HepG2 (cell line): ENCODE results near the gene PTTG1IP2. TPM values are rescaled to one million over a fixed set of nuclear protein-coding genes. Genes with fewer than 3 reads are reported as not detected.

Source experiments
- ATAC-seq: fragments of 200-7000 bp; cut with Tn5 transposase; 3 replicates; pipeline ENCODE4 v1.9.1; 2020; ENCODE audit warnings: mild to moderate bottlenecking, moderate library complexity
- BruUV-seq: library from RNA; stranded (reverse); fragments of 400-500 nt; replicated peaks from 2 replicates; lab custom pipeline; 2021; lab: Mats Ljungman, UMichigan
- CTCF ChIA-PET: fragments of 300-600 bp; formaldehyde crosslinking; extraction: SDS; loops from one replicate; lab custom pipeline; 2021; ENCODE audit warnings: low total read pairs, inconsistent platforms, low intra/inter-chr PET ratio; lab: Yijun Ruan, JAX
- POLR2A ChIA-PET: fragments of 350-600 bp; sonication (Branson Sonifier 250); formaldehyde crosslinking; loops from one replicate; lab custom pipeline; 2020; ENCODE audit warnings: antibody characterized with exemption, inconsistent platforms; lab: Yijun Ruan, JAX
- DNase-seq: peaks from one replicate; pipeline ENCODE4 v3.0.0-alpha.2; 2015; ENCODE audit warnings: low spot score
- FAIRE-seq: peaks from 3 replicates; lab custom pipeline; 2011; peaks lifted over from hg19 to GRCh38; lab: Jason Lieb, UNC
- H2AFZ ChIP-seq: one replicate; pipeline ENCODE4 v1.6.1; 2011; ENCODE audit warnings: low read length, inconsistent platforms
- H3K27ac ChIP-seq: fragments of 300-600 bp; 3 replicates; pipeline ENCODE4 v1.8.0; 2011; ENCODE audit warnings: mixed run types, mild to moderate bottlenecking, mixed read lengths, low read length, inconsistent platforms; ENCODE audit not compliant: insufficient read depth; ENCODE audit errors: extremely low read length
- H3K27me3 ChIP-seq, 2 experiments: fragments of 200-600 bp in 1 of 2; 2 replicates in 1 of 2; 3 replicates in 1 of 2; pipeline versions ENCODE4 v1.6.0 to v1.8.0; 2011; ENCODE audit warnings: low read length in 2 of 2, mild to moderate bottlenecking in 2 of 2, moderate library complexity in 2 of 2, inconsistent platforms in 1 of 2; ENCODE audit not compliant: insufficient read depth in 2 of 2, control insufficient read depth in 1 of 2
- H3K36me3 ChIP-seq, 2 experiments: fragments of 200-600 bp in 1 of 2; replicated peaks in 1 of 2; 2 replicates in 1 of 2; 3 replicates in 1 of 2; pipeline versions ENCODE4 v1.5.1 to v1.8.0; 2011; ENCODE audit warnings: low read length in 2 of 2, inconsistent platforms in 1 of 2; ENCODE audit not compliant: insufficient read depth in 2 of 2, control insufficient read depth in 1 of 2
- H3K4me1 ChIP-seq: 2 replicates; pipeline ENCODE4 v1.5.1; 2012; ENCODE audit warnings: low read length, inconsistent platforms; ENCODE audit not compliant: insufficient read depth
- H3K4me2 ChIP-seq: 2 replicates; pipeline ENCODE4 v1.6.0; 2011; ENCODE audit warnings: low read depth, low read length, inconsistent platforms
- H3K4me3 ChIP-seq, 3 experiments: fragments of 200-600 bp in 1 of 3; sonication (generic), shearing (Covaris generic) in 1 of 3; replicated peaks in 1 of 3; 2 replicates each; pipeline ENCODE4 v1.5.1; 2011 to 2016; ENCODE audit warnings: low read length in 3 of 3, inconsistent platforms in 2 of 3, low read depth in 2 of 3, mild to moderate bottlenecking in 2 of 3, control low read depth in 1 of 3, mixed read lengths in 1 of 3; ENCODE audit not compliant: insufficient read depth in 1 of 3
- H3K79me2 ChIP-seq: one replicate; pipeline ENCODE4 v1.6.1; 2011; ENCODE audit warnings: low read length, inconsistent platforms; ENCODE audit not compliant: insufficient read depth
- H3K9ac ChIP-seq: 2 replicates; pipeline ENCODE4 v1.6.0; 2011; ENCODE audit warnings: mild to moderate bottlenecking, low read depth, low read length, inconsistent platforms; ENCODE audit not compliant: insufficient read depth
- H3K9me3 ChIP-seq: 2 replicates; pipeline ENCODE4 v1.5.1; 2012; ENCODE audit warnings: mild to moderate bottlenecking, low read length
- H4K20me1 ChIP-seq: 2 replicates; pipeline ENCODE4 v1.6.0; 2011; ENCODE audit warnings: inconsistent platforms, mild to moderate bottlenecking, low read length, moderate library complexity; ENCODE audit not compliant: insufficient read depth
- CBX2 ChIP-seq, 2 experiments: fragments of 200-600 bp in 1 of 2; sonication (generic); formaldehyde crosslinking in 1 of 2; IDR thresholded peaks; 2 replicates each; pipeline versions ENCODE4 v1.7.0 to v1.8.1; 2018 to 2022; ENCODE audit warnings: low read depth in 2 of 2, low read length in 1 of 2, mild to moderate bottlenecking in 1 of 2, missing genetic modification reagents in 1 of 2
- CREBL2 ChIP-seq: sonication (generic); formaldehyde crosslinking; IDR thresholded peaks from 2 replicates; pipeline ENCODE4 v1.8.1; 2023; ENCODE audit warnings: missing genetic modification reagents, mild to moderate bottlenecking, borderline replicate concordance
- E2F1 ChIP-seq: sonication (generic); formaldehyde crosslinking; IDR thresholded peaks from 2 replicates; pipeline ENCODE4 v1.5.0; 2020; ENCODE audit warnings: missing genetic modification reagents
- HOXA9 ChIP-seq: sonication (generic); formaldehyde crosslinking; IDR thresholded peaks from 2 replicates; pipeline ENCODE4 v1.8.1; 2022; ENCODE audit warnings: missing genetic modification reagents, mild to moderate bottlenecking, moderate library complexity, borderline replicate concordance
- RERE ChIP-seq: IDR thresholded peaks from 2 replicates; pipeline ENCODE4 v1.6.1; 2016; ENCODE audit warnings: low read depth, missing genetic modification reagents, missing compliant biosample characterization
- SP1 ChIP-seq, 2 experiments: fragments of 450-650 bp in 1 of 2; sonication (generic) in 1 of 2; formaldehyde crosslinking in 1 of 2; IDR thresholded peaks; 2 replicates each; pipeline versions ENCODE4 v1.4.0 to v1.6.1; 2016 to 2020; ENCODE audit warnings: missing genetic modification reagents in 1 of 2
- THAP11 ChIP-seq: IDR thresholded peaks from 2 replicates; pipeline ENCODE4 v1.6.1; 2016; ENCODE audit warnings: missing biosample characterization, missing genetic modification reagents
- ZBTB46 ChIP-seq: sonication (generic); formaldehyde crosslinking; IDR thresholded peaks from 2 replicates; pipeline ENCODE4 v1.4.0; 2020; ENCODE audit warnings: mild to moderate bottlenecking, missing genetic modification reagents, borderline replicate concordance
- ZFP90 ChIP-seq: sonication (generic); formaldehyde crosslinking; IDR thresholded peaks from 2 replicates; pipeline ENCODE4 v1.8.0; 2022; ENCODE audit warnings: missing genetic modification reagents, mild to moderate bottlenecking, inconsistent platforms, borderline replicate concordance
- ZNF101 ChIP-seq: sonication (generic); formaldehyde crosslinking; IDR thresholded peaks from 2 replicates; pipeline ENCODE4 v1.4.0; 2020; ENCODE audit warnings: mild to moderate bottlenecking, low read depth, missing genetic modification reagents, borderline replicate concordance
- ZNF138 ChIP-seq: sonication (generic); formaldehyde crosslinking; IDR thresholded peaks from 2 replicates; pipeline ENCODE4 v1.5.0; 2020; ENCODE audit warnings: mild to moderate bottlenecking, low read depth, missing genetic modification reagents
- ZNF563 ChIP-seq: sonication (generic); formaldehyde crosslinking; IDR thresholded peaks from 2 replicates; pipeline ENCODE4 v1.8.0; 2022; ENCODE audit warnings: mild to moderate bottlenecking, moderate library complexity, missing genetic modification reagents
- ZNF569 ChIP-seq: sonication (generic); formaldehyde crosslinking; IDR thresholded peaks from 2 replicates; pipeline ENCODE4 v1.5.0; 2020; ENCODE audit warnings: mild to moderate bottlenecking, missing genetic modification reagents, moderate library complexity, borderline replicate concordance
- ZNF572 ChIP-seq: sonication (generic); formaldehyde crosslinking; IDR thresholded peaks from 2 replicates; pipeline ENCODE4 v1.5.1; 2020; ENCODE audit warnings: mild to moderate bottlenecking, missing genetic modification reagents
- WGBS: methylation state at CpG from one replicate; pipeline ENCODE4 v1.1.6; 2017; ENCODE audit warnings: low lambda C conversion rate; 5-methylcytosine and 5-hydroxymethylcytosine counted together
- in situ Hi-C: cut with HindIII; loops from 2 replicates; pipeline ENCODE4 v1.10.0; 2017; ENCODE audit warnings: low pct_unique_long_range_greater_than_20kb; ENCODE audit not compliant: extremely low pct_ligation_motif_present
- intact Hi-C: fragments of 100-400 bp; cut with micrococcal nuclease; formaldehyde crosslinking; loops from one replicate; pipeline ENCODE4 v1.10.0; 2022; ENCODE audit not compliant: unreplicated experiment
- polyA plus RNA-seq, 8 experiments: library from polyadenylated mRNA; depleted of rRNA in 3 of 8; stranded (reverse) in 7 of 8; unstranded in 1 of 8; fragments of >200 nt; fragmentation: Illumina TruSeq in 4 of 8; extraction: Trizol in 4 of 8; gene quantifications; 2 replicates each; pipeline versions ENCODE4 v1.2.1 to v1.2.3, GENCODE V29; 2011 to 2016; ENCODE audit warnings: low read depth in 4 of 8, missing spikeins in 1 of 8, mixed read lengths in 1 of 8; ENCODE audit not compliant: insufficient read depth in 1 of 8
- total RNA-seq, 5 experiments: library from RNA; depleted of rRNA; stranded (reverse); fragments of >200 nt; fragmentation: Illumina TruSeq; extraction: Trizol; gene quantifications; 2 replicates each; pipeline ENCODE4 v1.2.3, GENCODE V29; 2016; ENCODE audit warnings: low read depth in 1 of 5

The PTTG1IP2 gene
- total and polyA plus RNA-seq, 2 of the 13 experiments (the other 11 are each of a cell fraction or from before 2014, with no cell fraction given), result not detected

- no peak for TF ChIP-seq CBX2 (IDR thresholded peaks at IDR 0.05; ENCODE audit: low read depth, low read length)
- no peak for TF ChIP-seq CBX2 (CRISPR knock-in tag; IDR thresholded peaks at IDR 0.05; ENCODE audit: low read depth)
- TF ChIP-seq THAP11 (CRISPR knock-in tag), result no peak
Measured at GRCh38 chr7:90516257-90516656, 46.8 kb downstream of the PTTG1IP2 start (continued).

GRCh38 chr7:90518630-90519029, 49.2 kb downstream of the PTTG1IP2 start:
- Histone ChIP-seq H3K27ac (no peak overlapping the region), H3K9me3 (no peaks in the 10 kb centered on the region), H3K4me1 (no peaks in the 10 kb centered on the region), H3K79me2 (no peaks in the 10 kb centered on the region), H2AFZ (no peak overlapping the region), H3K4me3 (no peak overlapping the region), H3K27me3 (no peaks in the 10 kb centered on the region), H3K9ac (no peak overlapping the region), H3K36me3 (no peaks in the 10 kb centered on the region), H4K20me1 (no peaks in the 10 kb centered on the region), H3K4me2 (no peak overlapping the region)
- BruUV-seq, result no TSS peak
- WGBS, result 0% methylated on average over 1 of the region's 1 CpG
- POLR2A ChIA-PET, result no interaction called here
- DNase-seq, result no peak
- in situ Hi-C loops (no loop called here), intact Hi-C loops (no loop called here)
- no peak for FAIRE-seq
- ATAC-seq, result no peak
- CTCF ChIA-PET, result no interaction called here
- TF ChIP-seq RERE (CRISPR knock-in tag), result no peak
- no peak for TF ChIP-seq ZNF138 (CRISPR knock-in tag)
- no peak for TF ChIP-seq ZNF569
- no peak for TF ChIP-seq ZNF563 (CRISPR knock-in tag)
- TF ChIP-seq ZNF572 (CRISPR knock-in tag), result no peak
- TF ChIP-seq ZBTB46 (CRISPR knock-in tag), result no peak
- no peak for TF ChIP-seq ZNF101 (CRISPR knock-in tag)
- no peak for TF ChIP-seq CREBL2 (CRISPR knock-in tag)
- TF ChIP-seq ZFP90 (CRISPR knock-in tag), result no peak
- no peak for TF ChIP-seq SP1 (IDR thresholded peaks at IDR 0.05)
- no peak for TF ChIP-seq SP1 (CRISPR knock-in tag; IDR thresholded peaks at IDR 0.05)
- TF ChIP-seq E2F1 (CRISPR knock-in tag), result no peak
- no peak for TF ChIP-seq HOXA9 (CRISPR knock-in tag)
